Activated CD4-positive, alpha-beta T cell treated with anti-CD3 and anti-CD28 coated beads, Interleukin-2, amount 50 U/mL, for 48 hours (primary cell): ENCODE data around the gene FOXP1.

Source experiments
- DNase-seq, 2 experiments: peaks; one replicate each; pipeline ENCODE4 v3.0.0-alpha.2; 2020

FOXP1 gene

DNA sequence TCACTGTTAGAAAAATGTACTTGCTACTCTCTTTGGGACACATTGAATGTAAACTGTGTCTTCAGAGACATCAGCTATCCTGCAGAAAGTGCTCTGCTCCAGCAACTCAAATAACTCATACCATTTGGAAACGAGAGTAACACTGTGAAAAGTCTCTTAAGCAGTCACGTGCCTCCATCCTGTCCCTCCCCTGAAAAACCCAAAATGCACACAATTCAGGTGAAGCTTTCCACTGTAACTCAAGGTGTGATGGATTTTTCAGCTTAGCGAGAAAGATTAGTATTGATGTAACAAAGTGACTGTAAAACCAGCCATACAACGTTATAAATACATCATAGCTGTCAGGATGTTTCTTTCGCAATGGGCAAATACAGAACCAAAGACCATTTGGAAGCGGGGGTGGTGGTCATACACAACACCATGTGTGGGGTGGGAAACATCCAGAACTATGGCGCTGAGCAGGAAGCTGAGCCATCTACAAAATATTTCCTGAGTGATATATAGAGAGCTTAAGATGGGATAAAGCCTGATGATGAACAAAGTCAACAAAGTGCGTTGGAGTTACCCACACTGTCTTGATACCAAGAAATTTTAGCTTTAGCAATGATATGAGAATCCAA is 332.3 kb downstream of the FOXP1 start:
- no peak for DNase-seq

- no peak for DNase-seq
Observed at GRCh38 chr3:71250026-71250425, 333.5 kb downstream of the FOXP1 start.

DNA sequence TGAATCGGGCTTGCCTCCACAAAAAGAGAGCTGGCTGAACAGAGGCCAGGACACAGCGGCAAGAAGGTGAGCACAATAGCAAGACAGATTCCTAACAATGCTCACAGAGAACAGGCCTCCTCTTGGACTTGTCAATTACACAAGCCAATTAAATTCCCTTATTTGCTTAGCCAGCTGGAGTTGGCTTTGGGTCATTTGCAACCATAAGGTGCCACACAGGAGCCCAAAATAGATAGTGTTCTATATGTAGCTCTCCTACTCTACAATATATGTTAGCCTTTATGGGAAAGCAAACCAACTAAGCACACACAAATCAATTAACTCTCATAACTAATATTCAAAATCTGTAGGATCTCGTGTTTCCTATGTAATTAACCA is 335.6 kb downstream of the FOXP1 start:
- DNase-seq: no peak

DNA sequence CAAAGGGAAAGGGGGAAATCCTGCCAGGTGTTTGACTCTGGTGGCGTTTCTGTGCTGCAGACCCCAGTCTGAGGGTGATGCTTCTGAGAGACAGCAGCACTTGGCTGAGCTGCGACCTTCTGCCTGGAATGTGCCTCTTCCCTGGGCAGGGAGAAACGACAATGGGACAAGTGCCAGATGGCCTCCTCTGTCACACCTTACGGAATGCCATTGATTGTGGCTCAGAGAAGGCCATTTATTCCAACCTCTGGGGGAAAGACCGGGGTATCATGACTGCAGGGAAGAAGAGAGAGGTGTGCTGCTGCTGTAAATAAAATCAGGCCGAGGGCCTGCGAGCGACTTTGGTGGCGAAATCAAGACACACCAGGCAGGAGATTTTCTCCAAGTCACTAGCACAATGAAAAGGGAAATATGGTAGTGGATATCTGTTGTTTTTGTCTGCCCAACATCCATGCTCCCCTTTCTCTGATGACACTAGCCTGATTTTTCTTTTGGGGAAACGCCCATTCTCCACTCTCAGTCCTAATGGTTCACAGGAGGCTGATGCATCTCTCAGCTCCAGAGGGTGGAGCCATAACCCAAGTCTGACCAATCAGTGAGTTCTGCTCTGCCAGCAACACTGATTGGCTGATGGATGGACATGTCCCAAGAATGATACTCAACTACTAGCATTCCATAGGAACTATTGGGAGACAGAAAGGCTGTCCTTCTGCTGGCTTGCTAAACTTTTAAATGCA is 336.1 kb downstream of the FOXP1 start:
- DNase-seq: no peak

DNA sequence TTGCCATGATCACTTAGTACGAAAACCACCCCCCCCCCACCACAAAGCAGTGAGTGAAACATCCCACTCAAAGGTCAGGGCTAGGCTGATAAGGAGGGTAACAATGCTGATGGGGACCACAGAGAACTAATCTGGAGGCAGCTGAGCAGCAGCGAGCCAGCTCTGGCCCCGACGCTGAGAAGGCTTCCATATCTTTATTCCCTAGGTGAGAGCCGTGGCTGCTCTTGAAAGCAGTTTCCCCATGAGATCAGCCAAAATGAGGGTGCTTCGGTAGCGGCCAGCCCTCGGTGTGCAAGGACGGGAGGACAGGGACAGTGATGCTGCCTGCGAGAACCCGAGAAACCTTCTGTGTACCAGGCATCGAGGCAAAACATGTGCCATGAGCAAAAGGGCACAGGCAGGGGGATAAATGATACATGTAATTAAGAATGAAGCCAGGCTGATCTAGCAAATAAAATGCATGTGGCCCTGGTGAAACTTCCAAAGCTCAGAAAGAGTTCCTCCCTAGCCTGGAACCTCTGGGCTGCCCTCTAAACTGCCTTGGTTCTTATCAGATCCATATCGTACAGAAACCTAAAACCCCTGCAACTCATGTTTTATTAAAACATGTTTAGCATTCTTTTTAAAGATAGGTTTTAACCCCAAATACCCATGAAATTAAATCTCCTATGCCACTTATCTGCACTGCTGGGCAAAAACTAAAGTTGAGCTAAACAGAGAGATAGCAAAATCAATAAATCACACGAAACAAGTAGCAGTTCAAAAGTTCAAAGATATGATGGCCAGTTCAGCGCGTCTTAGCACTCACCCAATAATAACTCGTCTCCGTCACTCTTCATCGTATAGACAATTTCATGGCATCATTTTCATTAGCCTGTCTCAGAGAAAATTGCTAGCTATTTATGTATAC is 337.3 kb downstream of the FOXP1 start:
- DNase-seq: no peak

GRCh38 chr3:71244826-71245488 is 338.6 kb downstream of the FOXP1 start:
- no peak for DNase-seq

DNA sequence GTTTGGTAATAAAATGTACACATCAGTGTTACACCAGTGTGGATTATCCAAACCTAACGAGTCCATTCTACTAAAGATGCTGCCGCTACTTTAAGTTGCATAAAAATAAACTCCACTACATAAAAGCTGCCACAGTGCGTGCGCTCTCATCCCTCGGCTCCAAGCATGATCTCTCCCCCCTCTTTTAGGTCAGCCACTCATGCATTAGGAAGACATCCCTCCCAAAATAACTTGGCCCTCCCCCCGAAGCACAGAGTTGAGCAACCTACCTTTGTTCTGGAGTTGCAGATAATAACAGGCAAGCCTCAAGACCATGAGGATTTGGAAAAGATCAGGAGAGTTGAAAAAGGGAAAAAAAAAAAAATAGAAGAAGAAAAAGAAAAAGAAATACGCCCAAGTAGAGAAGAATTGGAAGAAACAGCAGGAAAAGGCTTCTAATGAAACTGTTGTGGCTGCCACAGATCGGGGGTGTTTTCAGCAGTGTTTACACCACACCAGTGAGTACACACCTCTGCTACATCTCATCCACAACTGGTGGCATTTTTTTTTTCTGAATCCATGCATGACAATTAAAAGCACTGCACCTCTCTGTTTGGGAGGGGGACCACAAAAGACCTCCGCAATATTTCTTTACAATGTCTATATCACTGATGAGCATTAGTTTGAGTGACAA is 339.2 kb downstream of the FOXP1 start:
- DNase-seq: no peak

GRCh38 chr3:71243229-71243628 is 340.3 kb downstream of the FOXP1 start:
- no peak for DNase-seq

- DNase-seq: no peak
Observed at GRCh38 chr3:71241981-71242560, 341.5 kb downstream of the FOXP1 start.

- no peak for DNase-seq
Observed at GRCh38 chr3:71241246-71241901, 342.2 kb downstream of the FOXP1 start.

- DNase-seq: no peak
Observed at GRCh38 chr3:71240034-71240433, 343.5 kb downstream of the FOXP1 start.

GRCh38 chr3:71238355-71238757 is 345.2 kb downstream of the FOXP1 start:
- DNase-seq: no peak

GRCh38 chr3:71237672-71238071 is 345.9 kb downstream of the FOXP1 start:
- no peak for DNase-seq

DNA sequence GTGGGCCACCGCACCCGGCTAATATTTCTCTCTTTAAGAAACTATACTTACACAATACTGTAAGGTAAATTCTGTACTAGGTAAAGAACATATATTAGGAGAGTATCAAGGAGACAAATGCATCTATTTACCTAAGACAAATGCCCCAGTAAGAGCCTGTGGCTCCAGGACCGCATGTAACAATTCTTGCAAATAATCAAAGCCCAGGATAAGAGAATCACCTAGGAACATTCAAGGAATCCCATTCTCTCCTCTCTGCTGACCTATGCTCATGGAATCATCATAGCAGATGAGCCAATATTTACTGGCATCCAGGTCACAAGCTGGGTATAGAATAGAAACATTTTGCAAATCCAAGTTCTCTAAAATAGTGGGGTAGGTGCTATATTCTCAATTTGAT is 347.7 kb downstream of the FOXP1 start:
- no peak for DNase-seq

DNA sequence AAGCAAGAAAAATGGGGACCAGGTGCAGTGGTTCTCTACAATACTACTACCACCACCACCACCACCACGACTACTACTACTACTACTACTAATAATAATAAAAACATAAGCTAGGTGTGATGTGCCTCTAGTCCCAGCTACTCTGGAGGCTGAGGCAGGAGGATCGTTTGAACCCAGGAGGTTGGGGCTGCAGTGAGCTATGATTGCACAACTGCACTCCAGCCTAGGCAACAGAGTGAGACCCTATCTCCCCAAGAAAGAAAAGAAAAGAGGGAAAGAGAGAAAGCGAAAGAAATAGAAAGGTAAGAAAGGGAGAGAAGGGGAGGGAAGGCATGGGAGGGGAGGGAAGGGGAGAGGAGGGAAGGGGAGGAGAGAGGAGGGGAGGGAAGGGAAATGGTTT is 350.6 kb downstream of the FOXP1 start:
- no peak for DNase-seq

- no peak for DNase-seq
Observed at GRCh38 chr3:71232175-71232679, 351.3 kb downstream of the FOXP1 start.

DNA sequence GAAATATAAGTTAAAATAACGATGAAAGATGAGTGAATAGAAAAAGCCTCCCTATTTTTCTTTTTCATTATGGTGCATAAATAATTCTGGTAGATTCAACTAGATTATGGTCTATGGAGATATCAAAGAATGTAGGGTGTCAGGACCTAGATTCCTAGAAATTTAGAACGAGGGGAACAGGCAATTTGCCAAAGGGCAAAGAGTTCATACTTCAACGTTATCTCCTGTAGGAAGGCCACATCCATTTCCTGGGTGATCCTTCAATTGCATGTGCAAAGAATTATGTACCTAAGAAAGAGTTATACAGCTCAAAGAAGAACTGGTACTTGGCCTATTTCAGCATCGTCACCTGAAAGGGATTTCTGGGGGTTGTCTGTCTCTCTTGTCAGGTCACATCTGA is 351.8 kb downstream of the FOXP1 start:
- DNase-seq: no peak

DNA sequence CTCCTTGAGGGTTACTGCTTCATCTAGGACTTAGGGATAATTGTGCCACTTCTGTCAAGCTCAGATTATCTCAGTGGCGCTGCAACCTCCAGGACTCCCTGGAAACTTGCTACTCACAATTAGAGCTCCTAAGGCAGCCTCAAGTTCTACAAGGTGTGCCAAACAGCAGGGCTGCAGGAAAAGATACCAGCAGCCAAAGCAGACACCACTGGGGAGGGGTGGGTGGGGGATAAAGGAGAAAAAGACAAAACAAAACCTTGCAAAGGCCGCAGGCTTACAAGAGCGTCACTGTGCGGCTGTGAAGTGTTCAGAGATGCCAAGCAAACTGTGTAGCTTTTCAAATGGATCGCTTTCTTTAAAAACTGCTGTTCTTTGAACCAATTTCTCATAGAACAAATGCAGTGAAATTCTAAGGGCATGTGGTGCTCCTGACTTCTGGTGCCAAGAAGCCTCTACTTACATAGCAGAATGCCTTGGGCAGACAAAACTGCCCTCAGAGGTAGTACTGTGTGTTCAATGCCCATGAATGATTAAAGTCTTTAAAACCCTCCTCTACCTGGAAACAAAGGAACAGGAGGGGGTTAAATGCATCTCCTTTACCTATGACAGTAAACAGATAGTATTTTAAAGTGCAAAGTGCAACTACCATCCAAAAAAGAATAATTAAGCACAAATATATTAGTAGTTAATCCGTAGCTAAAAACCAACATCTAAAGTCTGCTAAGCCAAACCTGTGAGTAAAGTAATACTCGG is 353.4 kb downstream of the FOXP1 start:
- DNase-seq: no peak

DNA sequence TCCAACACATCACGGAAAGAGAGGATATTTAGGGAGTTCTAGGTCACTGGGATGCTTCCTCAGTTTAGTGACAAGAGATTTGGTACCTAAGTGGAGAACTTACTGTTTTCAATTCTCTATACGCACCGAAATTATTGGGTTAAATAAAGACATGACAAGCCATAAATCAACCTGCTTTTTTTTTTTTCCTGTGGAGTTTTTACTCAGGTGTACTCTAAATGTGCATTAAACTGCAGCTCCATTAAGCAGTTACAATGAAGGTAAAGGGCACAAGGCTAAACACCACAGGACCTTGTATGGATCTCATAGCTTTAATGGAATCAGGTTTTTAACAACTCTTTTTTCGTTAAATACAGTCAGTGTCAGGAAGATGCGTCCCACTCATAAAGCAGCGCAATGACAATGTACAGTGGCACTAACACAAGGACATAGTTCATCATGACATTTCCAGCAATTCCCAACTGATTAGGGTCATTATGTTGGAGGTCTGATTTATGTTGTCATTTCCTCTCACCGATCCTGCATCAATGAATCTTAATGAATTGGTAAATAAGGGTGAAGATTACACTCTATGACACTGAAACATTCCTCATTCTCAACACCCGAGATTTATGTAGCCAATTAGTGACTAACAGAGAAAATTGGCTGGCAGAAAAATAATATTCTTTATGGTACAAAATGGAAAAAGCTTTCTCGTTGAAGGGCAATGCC is 355.2 kb downstream of the FOXP1 start:
- DNase-seq: no peak

- DNase-seq: no peak
Observed at GRCh38 chr3:71227270-71227661, 356.3 kb downstream of the FOXP1 start.
